K562 (cell line): Measurements from ENCODE around the gene MED16. TPM values are rescaled to one million over a fixed set of nuclear protein-coding genes. Genes with fewer than 3 reads are reported as not detected.
A peak's percentile ranks its signal among the peaks of the same experiment; 100 is the strongest.

Experiments
- ATAC-seq: fragments of 200-7000 bp; cut with Tn5 transposase; 3 replicates; pipeline ENCODE4 v1.9.1; 2020; ENCODE audit warnings: moderate library complexity
- BruUV-seq: library from RNA; stranded (reverse); fragments of 400-500 nt; replicated peaks from 2 replicates; lab custom pipeline; 2021; lab: Mats Ljungman, UMichigan
- CTCF ChIA-PET: fragments of 300-600 bp; formaldehyde crosslinking; extraction: SDS; loops from one replicate; lab custom pipeline; 2021; ENCODE audit warnings: low intra/inter-chr PET ratio; lab: Yijun Ruan, JAX
- POLR2A ChIA-PET: fragments of 300-600, 350-650 bp; sonication (Branson Sonifier 250); formaldehyde crosslinking; extraction: SDS; loops from one replicate; lab custom pipeline; 2021; ENCODE audit warnings: antibody characterized with exemption, inconsistent platforms; lab: Yijun Ruan, JAX
- DNase-seq, 4 experiments: peaks; one replicate each; pipeline versions ENCODE4 v3.0.0 to v3.0.0-alpha.2; 2011 to 2018; ENCODE audit warnings: low spot score in 3 of 4, mixed read lengths in 3 of 4; ENCODE audit errors: extremely low read depth in 1 of 4
- FAIRE-seq: peaks from 2 replicates; lab custom pipeline; 2011; peaks lifted over from hg19 to GRCh38; lab: Jason Lieb, UNC
- H2AFZ ChIP-seq: 2 replicates; pipeline ENCODE4 v1.6.0; 2011; ENCODE audit warnings: low read depth, low read length, control low read depth, inconsistent platforms
- H3K27ac ChIP-seq: fragments of 200-600 bp; 3 replicates; pipeline ENCODE4 v1.8.0; 2011; ENCODE audit warnings: low read depth, mild to moderate bottlenecking, control low read depth, inconsistent platforms, low read length, moderate library complexity, mixed read lengths; ENCODE audit errors: extremely low read depth
- H3K27me3 ChIP-seq, 2 experiments: fragments of 300-600 bp in 1 of 2; 2 replicates in 1 of 2; 3 replicates in 1 of 2; pipeline versions ENCODE4 v1.6.0 to v1.8.0; 2011; ENCODE audit warnings: inconsistent platforms in 2 of 2, low read length in 2 of 2, mild to moderate bottlenecking in 1 of 2, mixed read lengths in 1 of 2, moderate library complexity in 1 of 2; ENCODE audit not compliant: control insufficient read depth in 2 of 2, insufficient read depth in 2 of 2
- H3K36me3 ChIP-seq: fragments of 300-600 bp; 3 replicates; pipeline ENCODE4 v1.8.0; 2011; ENCODE audit warnings: mild to moderate bottlenecking, low read length, inconsistent platforms; ENCODE audit not compliant: control insufficient read depth, insufficient read depth
- H3K4me1 ChIP-seq, 2 experiments: fragments of 200-600 bp in 1 of 2; replicated peaks in 1 of 2; 2 replicates in 1 of 2; 3 replicates in 1 of 2; pipeline versions ENCODE4 v1.5.1 to v1.8.0; 2011; ENCODE audit warnings: inconsistent platforms in 2 of 2, low read length in 2 of 2, mild to moderate bottlenecking in 1 of 2, mixed read lengths in 1 of 2, moderate library complexity in 1 of 2; ENCODE audit not compliant: control insufficient read depth in 2 of 2, insufficient read depth in 2 of 2
- H3K4me2 ChIP-seq: 2 replicates; pipeline ENCODE4 v1.6.1; 2011; ENCODE audit warnings: low read length, control low read depth, inconsistent platforms, mixed read lengths; ENCODE audit not compliant: insufficient read depth
- H3K4me3 ChIP-seq: fragments of 200-600 bp; sonication (generic), shearing (Covaris generic); 2 replicates; pipeline ENCODE4 v1.5.1; 2016; ENCODE audit warnings: control low read depth, inconsistent platforms
- H3K79me2 ChIP-seq: fragments of 200-600 bp; 3 replicates; pipeline ENCODE4 v1.8.0; 2011; ENCODE audit warnings: low read length, inconsistent platforms; ENCODE audit not compliant: control insufficient read depth, insufficient read depth
- H3K9ac ChIP-seq, 2 experiments: 2 replicates each; pipeline versions ENCODE4 v1.6.0 to v1.6.1; 2011; ENCODE audit warnings: low read depth in 2 of 2, low read length in 2 of 2, control low read depth in 1 of 2, inconsistent platforms in 1 of 2, mild to moderate bottlenecking in 1 of 2, mixed read lengths in 1 of 2; ENCODE audit not compliant: insufficient read depth in 1 of 2
- H3K9me1 ChIP-seq: one replicate; pipeline ENCODE4 v1.6.0; 2011; ENCODE audit warnings: inconsistent platforms, mild to moderate bottlenecking, low read length, moderate library complexity; ENCODE audit not compliant: control insufficient read depth, insufficient read depth
- H3K9me3 ChIP-seq: replicated peaks from 2 replicates; pipeline ENCODE4 v1.5.1; 2011; ENCODE audit warnings: low read depth, low read length, inconsistent platforms; ENCODE audit not compliant: control insufficient read depth, insufficient read depth
- H4K20me1 ChIP-seq: replicated peaks from 2 replicates; pipeline ENCODE4 v1.6.1; 2011; ENCODE audit warnings: low read length, inconsistent platforms, mixed read lengths; ENCODE audit not compliant: control insufficient read depth, insufficient read depth
- CTCF ChIP-seq, 3 experiments: IDR thresholded peaks in 2 of 3; conservative IDR thresholded peaks in 1 of 3; 2 replicates each; pipeline ENCODE4 v1.5.1; 2011 to 2012; ENCODE audit warnings: low read length in 3 of 3, mild to moderate bottlenecking in 3 of 3, control low read depth in 2 of 3, improper control_type of control experiment in 1 of 3, inconsistent platforms in 1 of 3, low read depth in 1 of 3, mixed read lengths in 1 of 3, moderate library complexity in 1 of 3; ENCODE audit not compliant: insufficient read depth in 2 of 3
- PREB ChIP-seq: sonication (generic); formaldehyde crosslinking; IDR thresholded peaks from 2 replicates; pipeline ENCODE4 v1.8.1; 2023; ENCODE audit warnings: mild to moderate bottlenecking, missing genetic modification reagents
- PYGO2 ChIP-seq: fragments of 450-650 bp; IDR thresholded peaks from 2 replicates; pipeline ENCODE4 v1.6.1; 2016; ENCODE audit warnings: mild to moderate bottlenecking, missing genetic modification characterization, moderate library complexity, missing compliant biosample characterization
- RBFOX2 ChIP-seq: fragments of 200-400 bp; formaldehyde crosslinking; IDR thresholded peaks from 2 replicates; pipeline ENCODE4 v1.6.1; 2017; ENCODE audit warnings: low read depth, mild to moderate bottlenecking, low read length, moderate library complexity
- RBM17 ChIP-seq: fragments of 200-400 bp; formaldehyde crosslinking; IDR thresholded peaks from 2 replicates; pipeline ENCODE4 v1.6.1; 2017; ENCODE audit warnings: low read depth, mild to moderate bottlenecking, low read length, borderline replicate concordance
- RBM22 ChIP-seq: fragments of 200-400 bp; formaldehyde crosslinking; IDR thresholded peaks from 2 replicates; pipeline ENCODE4 v1.6.1; 2018; ENCODE audit warnings: low read length, low read depth; ENCODE audit not compliant: poor library complexity, severe bottlenecking
- ZFX ChIP-seq: sonication (generic); formaldehyde crosslinking; IDR thresholded peaks from 2 replicates; pipeline ENCODE4 v1.8.0; 2022; ENCODE audit warnings: mild to moderate bottlenecking, missing genetic modification reagents, moderate library complexity
- WGBS: fragments of 100-300 bp; shearing (Covaris generic); methylation state at CpG from one replicate; pipeline ENCODE4 v1.1.6; 2016; ENCODE audit warnings: low coverage, mixed read lengths; ENCODE audit not compliant: insufficient coverage; ENCODE audit errors: missing lambda C conversion rate; 5-methylcytosine and 5-hydroxymethylcytosine counted together
- in situ Hi-C: fragments of 300-500 bp; cut with MboI; formaldehyde crosslinking; loops from 4 replicates; pipeline ENCODE4 v1.15.0; 2018; ENCODE audit warnings: inconsistent platforms, mixed read lengths
- intact Hi-C: fragments of 100-400 bp; cut with micrococcal nuclease; formaldehyde crosslinking; loops from 2 replicates; pipeline ENCODE4 v1.14.2; 2022
- polyA plus RNA-seq, 8 experiments: library from polyadenylated mRNA; depleted of rRNA in 4 of 8; stranded (reverse) in 5 of 8; unstranded in 3 of 8; fragments of >200 nt; fragmentation: Nextera tagmentation in 2 of 8; fragmentation: Illumina TruSeq in 1 of 8; extraction: Ambion mirVana in 2 of 8; extraction: Trizol in 1 of 8; gene quantifications; 2 replicates each; pipeline versions ENCODE4 v1.2.1 to v1.2.3, GENCODE V29; 2011 to 2014; ENCODE audit warnings: inconsistent platforms in 1 of 8, missing spikeins in 1 of 8
- total RNA-seq, 7 experiments: library from RNA; depleted of rRNA in 6 of 7; stranded (reverse); fragments of >200 nt in 6 of 7; fragmentation: Illumina TruSeq in 2 of 7; extraction: Trizol in 2 of 7; gene quantifications; 2 replicates each; pipeline versions ENCODE4 v1.2.1 to v1.2.3, GENCODE V29; 2011 to 2021; ENCODE audit warnings: low replicate concordance in 1 of 7

MED16 gene
- total and polyA plus RNA-seq, 9 of the 15 experiments (the other 6 are each of a cell fraction or from before 2014, with no cell fraction given): 0.89 to 59.9 (median 8.6) TPM

- Histone ChIP-seq H3K79me2 (peaks cover 76% of the 10 kb centered on the region), H3K9ac (no peak overlapping the region), H3K9me1 (peaks cover 4% of the 10 kb centered on the region), H3K27ac (no peak overlapping the region), H3K27me3 (no peaks in the 10 kb centered on the region), H3K9me3 (no peaks in the 10 kb centered on the region), H3K36me3 (peaks cover 82% of the 10 kb centered on the region; the same call in 2 of the 3 replicates), H3K4me2 (no peak overlapping the region), H3K4me3 (no peak overlapping the region), H2AFZ (no peak overlapping the region), H3K4me1 (peaks cover 0 to 48% of the 10 kb centered on the region in 2 experiments; a peak in 3 of 5 replicates), H4K20me1 (0 out of 2 replicates have a peak, but pooled peaks cover 3% of the 10 kb centered on the region)
- in situ Hi-C loops (no loop called here), intact Hi-C loops (no loop called here)
- DNase-seq (no peak), ATAC-seq (no peak), FAIRE-seq (no peak)
- BruUV-seq: no TSS peak
- TF ChIP-seq RBFOX2 (peak; percentile 51), RBM17 (no peak), RBM22 (peak; percentile 57)
- ChIA-PET CTCF (no interaction called here), POLR2A (interaction anchor here (1.0 kb wide), 1 partner anchor 9 kb away, joined by 4 read pairs; no protein-coding TSS in a partner anchor)
- 90% methylated on average over 22 of the region's 29 CpGs for WGBS
Observed at GRCh38 chr19:934197-934840, 41.3 kb upstream of the MED16 start.

GRCh38 chr19:933553-933882 is 40.5 kb upstream of the MED16 start:
- Histone ChIP-seq H3K9me3 (no peaks in the 10 kb centered on the region), H3K9me1 (peaks cover 4% of the 10 kb centered on the region), H4K20me1 (peaks cover 3% of the 10 kb centered on the region; the same call in 1 of the 2 replicates), H3K27me3 (no peaks in the 10 kb centered on the region), H3K4me1 (peaks cover 0 to 49% of the 10 kb centered on the region in 2 experiments; a peak in 3 of 5 replicates), H3K36me3 (peaks cover 85% of the 10 kb centered on the region; the same call in 2 of the 3 replicates), H3K27ac (no peak overlapping the region), H2AFZ (no peak overlapping the region), H3K9ac (no peak overlapping the region), H3K4me3 (no peak overlapping the region), H3K4me2 (no peak overlapping the region), H3K79me2 (peaks cover 75% of the 10 kb centered on the region)
- intact Hi-C loops (no loop called here), in situ Hi-C loops (no loop called here)
- ATAC-seq: no peak
- DNase-seq: no peak
- no peak for FAIRE-seq
- POLR2A ChIA-PET: interaction anchor here (0.8 to 1.1 kb wide), 2 partner anchors 11 to 15 kb away, joined by 4 to 5 read pairs; no protein-coding TSS in a partner anchor
- 89% methylated on average over 8 of the region's 14 CpGs for WGBS
- BruUV-seq: no TSS peak
- CTCF ChIA-PET: no interaction called here
- TF ChIP-seq PREB (CRISPR knock-in tag): no peak
- no peak for TF ChIP-seq CTCF (IDR thresholded peaks at IDR 0.05 in 2 of 3, conservative IDR thresholded peaks at IDR 0.05 in 1 of 3; ENCODE audit: insufficient read depth in 2 of 3, low read depth in 1 of 3, low read length in 3 of 3)
- TF ChIP-seq ZFX (CRISPR knock-in tag): no peak
- TF ChIP-seq PYGO2: no peak
